Hepatocyte (in vitro differentiated cells): ENCODE measurements around the gene GAD2. TPM values are rescaled to one million over a fixed set of nuclear protein-coding genes. Genes with fewer than 3 reads are reported as not detected.
A peak's percentile ranks its signal among the peaks of the same experiment; 100 is the strongest.

Experiments
- DNase-seq: peaks from one replicate; pipeline ENCODE4 v3.0.0-alpha.2; 2016; ENCODE audit warnings: low spot score
- H2AFZ ChIP-seq: fragments of 200-600 bp; sonication (generic); 2 replicates; pipeline ENCODE4 v1.6.0; 2016; ENCODE audit warnings: antibody characterized with exemption, mild to moderate bottlenecking
- H3K27ac ChIP-seq: fragments of 200-600 bp; sonication (generic); 2 replicates; pipeline ENCODE4 v1.5.1; 2016; ENCODE audit warnings: mild to moderate bottlenecking
- H3K27me3 ChIP-seq: fragments of 200-600 bp; sonication (generic); 2 replicates; pipeline ENCODE4 v1.6.1; 2016
- H3K36me3 ChIP-seq: fragments of 200-600 bp; sonication (generic); replicated peaks from 2 replicates; pipeline ENCODE4 v1.5.1; 2016; ENCODE audit warnings: low read depth; ENCODE audit not compliant: insufficient read depth
- H3K4me1 ChIP-seq: fragments of 200-600 bp; sonication (generic); 2 replicates; pipeline ENCODE4 v1.5.1; 2016; ENCODE audit warnings: mild to moderate bottlenecking, moderate library complexity; ENCODE audit not compliant: insufficient read depth
- H3K4me2 ChIP-seq: fragments of 200-600 bp; sonication (generic); 2 replicates; pipeline ENCODE4 v1.6.0; 2016
- H3K4me3 ChIP-seq: fragments of 200-600 bp; sonication (generic); 2 replicates; pipeline ENCODE4 v1.5.1; 2016; ENCODE audit warnings: mild to moderate bottlenecking
- H3K79me2 ChIP-seq: fragments of 200-600 bp; sonication (generic); 2 replicates; pipeline ENCODE4 v1.6.0; 2017; ENCODE audit warnings: mild to moderate bottlenecking
- H3K9me2 ChIP-seq: fragments of 200-600 bp; sonication (generic); replicated peaks from 2 replicates; pipeline ENCODE4 v1.6.0; 2017; ENCODE audit warnings: mild to moderate bottlenecking; ENCODE audit not compliant: insufficient read depth
- H3K9me3 ChIP-seq: fragments of 200-600 bp; sonication (generic); 2 replicates; pipeline ENCODE4 v1.5.1; 2016; ENCODE audit warnings: low read depth, mild to moderate bottlenecking
- H4K20me1 ChIP-seq: fragments of 200-600 bp; sonication (generic); 2 replicates; pipeline ENCODE4 v1.6.0; 2016; ENCODE audit warnings: mild to moderate bottlenecking; ENCODE audit not compliant: insufficient read depth, poor library complexity, severe bottlenecking
- CTCF ChIP-seq: fragments of 200-600 bp; sonication (generic); IDR thresholded peaks from 2 replicates; pipeline ENCODE4 v1.5.1; 2016; ENCODE audit warnings: antibody characterized with exemption, mild to moderate bottlenecking; ENCODE audit not compliant: poor library complexity
- EZH2 ChIP-seq: fragments of 200-600 bp; sonication (generic); IDR thresholded peaks from 2 replicates; pipeline ENCODE4 v1.6.1; 2016; ENCODE audit warnings: antibody characterized with exemption, mild to moderate bottlenecking, borderline replicate concordance
- EZH2phosphoT487 ChIP-seq: fragments of 200-600 bp; sonication (generic); IDR thresholded peaks from one replicate; pipeline ENCODE4 v1.6.1; 2018; ENCODE audit warnings: antibody characterized with exemption, mild to moderate bottlenecking, low read depth, moderate library complexity; ENCODE audit not compliant: unreplicated experiment, severe bottlenecking
- WGBS: methylation state at CpG from one replicate; pipeline ENCODE4 v1.1.6; 2016; ENCODE audit warnings: low lambda C conversion rate; ENCODE audit errors: missing lambda C conversion rate; 5-methylcytosine and 5-hydroxymethylcytosine counted together
- polyA plus RNA-seq: library from polyadenylated mRNA; unstranded; fragments of >200 nt; fragmentation: Nextera tagmentation; extraction: Ambion mirVana; gene quantifications from 2 replicates; pipeline ENCODE4 v1.2.1, GENCODE V29; 2016
- total RNA-seq: library from RNA; depleted of rRNA; stranded (reverse); fragments of >200 nt; gene quantifications from 2 replicates; pipeline ENCODE4 v1.2.3, GENCODE V29; 2014

The GAD2 gene
- total and polyA plus RNA-seq, 2 experiments from 2014 or later: 0.33 to 0.53 TPM

- peak; percentile 6 for DNase-seq
- Histone ChIP-seq H3K4me1 (peaks cover 25% of the 10 kb centered on the region), H3K4me2 (peak overlapping the region; percentile 85), H4K20me1 (no peaks in the 10 kb centered on the region), H3K9me3 (no peaks in the 10 kb centered on the region), H2AFZ (no peak overlapping the region), H3K27ac (no peak overlapping the region), H3K36me3 (no peaks in the 10 kb centered on the region), H3K4me3 (no peak overlapping the region), H3K9me2 (no peaks in the 10 kb centered on the region), H3K27me3 (peaks cover 100% of the 10 kb centered on the region), H3K79me2 (no peaks in the 10 kb centered on the region)
- TF ChIP-seq EZH2phosphoT487 (no peak), CTCF (no peak), EZH2 (no peak)
- WGBS: 4% methylated on average over 29 of the region's 31 CpGs
Observed at GRCh38 chr10:26215396-26215934, 1.1 kb upstream of the GAD2 start.

- TF ChIP-seq EZH2phosphoT487 (no peak), CTCF (no peak), EZH2 (no peak)
- Histone ChIP-seq H3K27me3 (peaks cover 100% of the 10 kb centered on the region), H3K79me2 (no peaks in the 10 kb centered on the region), H3K4me3 (no peak overlapping the region), H3K9me3 (no peaks in the 10 kb centered on the region), H3K4me2 (peak overlapping the region; percentile 85), H3K4me1 (peaks cover 25% of the 10 kb centered on the region), H3K9me2 (no peaks in the 10 kb centered on the region), H4K20me1 (no peaks in the 10 kb centered on the region), H3K36me3 (no peaks in the 10 kb centered on the region), H2AFZ (no peak overlapping the region), H3K27ac (no peak overlapping the region)
- peak; percentile 85 for DNase-seq
- 2% methylated on average over 47 of the region's 57 CpGs for WGBS
Observed at GRCh38 chr10:26215935-26216584, 514 bp upstream of the GAD2 start.

DNA sequence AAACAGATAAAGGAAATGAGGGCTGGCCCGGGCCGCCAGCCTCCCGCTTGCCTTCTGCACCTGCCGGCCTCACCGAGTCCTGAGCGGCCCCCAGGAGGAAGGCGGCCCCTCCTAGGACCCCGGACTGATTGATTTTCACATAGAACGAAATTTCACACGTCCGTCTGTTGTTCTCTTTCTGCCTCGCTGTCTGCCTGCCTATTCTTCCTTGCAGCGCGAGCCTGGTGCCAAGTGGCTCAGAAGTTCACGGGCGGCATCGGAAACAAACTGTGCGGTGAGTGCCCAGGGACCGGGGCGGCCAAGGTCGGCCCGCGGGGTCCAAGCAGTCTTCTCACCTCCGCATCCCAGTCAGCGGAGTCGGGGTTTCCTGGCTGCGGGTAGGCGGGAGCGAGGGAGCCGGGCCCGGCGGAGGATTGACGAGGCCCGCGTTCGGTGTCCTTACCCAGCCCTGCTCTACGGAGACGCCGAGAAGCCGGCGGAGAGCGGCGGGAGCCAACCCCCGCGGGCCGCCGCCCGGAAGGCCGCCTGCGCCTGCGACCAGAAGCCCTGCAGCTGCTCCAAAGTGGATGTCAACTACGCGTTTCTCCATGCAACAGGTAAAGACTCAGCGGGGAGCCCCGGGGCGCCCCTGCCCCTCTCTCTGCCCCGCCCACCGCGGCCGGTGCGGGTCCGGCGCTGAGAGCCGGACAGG lies 967 bp downstream of the GAD2 start:
- H3K4me2 ChIP-seq: peak overlapping the region; percentile 85
- peak overlapping the region; percentile 56 for H2AFZ ChIP-seq
- peak; percentile 98 for TF ChIP-seq EZH2
- TF ChIP-seq EZH2phosphoT487: no peak
- H3K4me1 ChIP-seq: peaks cover 25% of the 10 kb centered on the region
- no peak overlapping the region for H3K27ac ChIP-seq
- no peak overlapping the region for H3K4me3 ChIP-seq
- H3K9me2 ChIP-seq: no peaks in the 10 kb centered on the region
- no peaks in the 10 kb centered on the region for H3K36me3 ChIP-seq
- H3K79me2 ChIP-seq: no peaks in the 10 kb centered on the region
- no peaks in the 10 kb centered on the region for H3K9me3 ChIP-seq
- DNase-seq: peak; percentile 6
- H4K20me1 ChIP-seq: no peaks in the 10 kb centered on the region
- WGBS: under 1% methylated on average over 60 of the region's 64 CpGs
- peaks cover 100% of the 10 kb centered on the region for H3K27me3 ChIP-seq

DNA sequence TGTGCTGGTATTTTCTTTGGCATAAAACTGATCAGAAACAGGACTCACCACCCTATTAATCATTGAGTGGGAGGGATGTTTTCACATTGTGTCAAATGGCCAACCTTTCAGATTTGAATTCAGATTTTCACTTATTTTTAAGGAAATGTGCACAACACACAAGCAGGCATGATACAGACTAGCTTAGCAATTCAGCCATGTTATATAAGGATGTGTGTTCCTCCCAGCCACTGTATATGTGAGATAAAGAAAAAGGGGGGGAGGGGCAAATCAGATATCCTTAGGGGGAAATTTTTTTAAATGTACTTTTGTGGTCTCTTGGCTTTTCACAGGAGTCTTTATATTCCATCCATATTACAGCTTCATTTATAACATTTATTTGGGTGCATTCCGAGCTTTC lies 3.1 kb downstream of the GAD2 start:
- Histone ChIP-seq H3K27me3 (peaks cover 98% of the 10 kb centered on the region), H3K4me1 (peaks cover 25% of the 10 kb centered on the region), H3K4me2 (no peak overlapping the region), H3K9me3 (no peaks in the 10 kb centered on the region), H4K20me1 (no peaks in the 10 kb centered on the region), H3K4me3 (no peak overlapping the region), H2AFZ (no peak overlapping the region), H3K36me3 (no peaks in the 10 kb centered on the region), H3K79me2 (no peaks in the 10 kb centered on the region), H3K27ac (no peak overlapping the region), H3K9me2 (no peaks in the 10 kb centered on the region)
- WGBS: 85% methylated on average over 1 of the region's 1 CpG
- TF ChIP-seq CTCF: no peak
- TF ChIP-seq EZH2phosphoT487: no peak
- no peak for TF ChIP-seq EZH2
- no peak for DNase-seq
